H9 (cell line): ENCODE results near the gene MAP1LC3B. TPM values are rescaled to one million over a fixed set of nuclear protein-coding genes. Genes with fewer than 3 reads are reported as not detected.

Source experiments
- DNase-seq: peaks from one replicate; pipeline ENCODE4 v3.0.0-alpha.2; 2017
- H2AFZ ChIP-seq: one replicate; pipeline ENCODE4 v1.6.1; 2013; ENCODE audit warnings: mild to moderate bottlenecking, low read length, control low read depth, moderate library complexity
- H2AK5ac ChIP-seq: 2 replicates; pipeline ENCODE4 v1.6.1; 2013; ENCODE audit warnings: low read length, control low read depth, mixed read lengths; ENCODE audit not compliant: insufficient read length
- H2BK120ac ChIP-seq: one replicate; pipeline ENCODE4 v1.6.1; 2013; ENCODE audit warnings: low read depth, mild to moderate bottlenecking, low read length, control low read depth, inconsistent platforms; ENCODE audit not compliant: poor library complexity, severe bottlenecking
- H2BK12ac ChIP-seq: 2 replicates; pipeline ENCODE4 v1.6.1; 2013; ENCODE audit warnings: low read length, control low read depth, mixed read lengths, low read depth; ENCODE audit not compliant: insufficient read length
- H2BK15ac ChIP-seq: 2 replicates; pipeline ENCODE4 v1.6.1; 2013; ENCODE audit warnings: low read depth, low read length, control low read depth
- H2BK20ac ChIP-seq: one replicate; pipeline ENCODE4 v1.6.1; 2013; ENCODE audit warnings: low read depth, mild to moderate bottlenecking, low read length, control low read depth, inconsistent platforms; ENCODE audit not compliant: poor library complexity, severe bottlenecking
- H2BK5ac ChIP-seq: 2 replicates; pipeline ENCODE4 v1.6.1; 2013; ENCODE audit warnings: low read length, control low read depth, mixed read lengths; ENCODE audit not compliant: insufficient read length
- H3K14ac ChIP-seq: 2 replicates; pipeline ENCODE4 v1.6.1; 2013; ENCODE audit warnings: low read length, control low read depth; ENCODE audit not compliant: insufficient read depth
- H3K18ac ChIP-seq: 2 replicates; pipeline ENCODE4 v1.6.1; 2013; ENCODE audit warnings: low read depth, mild to moderate bottlenecking, mixed read lengths, low read length, control low read depth; ENCODE audit not compliant: insufficient read length
- H3K23ac ChIP-seq: 2 replicates; pipeline ENCODE4 v1.6.1; 2013; ENCODE audit warnings: low read length, control low read depth, mixed read lengths, low read depth; ENCODE audit not compliant: insufficient read length
- H3K23me2 ChIP-seq: 2 replicates; pipeline ENCODE4 v1.6.1; 2013; ENCODE audit warnings: low read depth, mild to moderate bottlenecking, mixed read lengths, low read length, control low read depth; ENCODE audit not compliant: insufficient read length, poor library complexity, severe bottlenecking
- H3K27ac ChIP-seq: 2 replicates; pipeline ENCODE4 v1.5.1; 2013; ENCODE audit warnings: low read length, control low read depth, mixed read lengths, low read depth; ENCODE audit not compliant: insufficient read length
- H3K27me3 ChIP-seq: 2 replicates; pipeline ENCODE4 v1.6.1; 2013; ENCODE audit warnings: low read length, control low read depth, inconsistent platforms; ENCODE audit not compliant: insufficient read depth
- H3K4ac ChIP-seq: 2 replicates; pipeline ENCODE4 v1.6.1; 2013; ENCODE audit warnings: low read depth, mild to moderate bottlenecking, control low read depth, inconsistent platforms, low read length, moderate library complexity
- H3K4me1 ChIP-seq: 2 replicates; pipeline ENCODE4 v1.6.1; 2013; ENCODE audit warnings: low read length, control low read depth, inconsistent platforms; ENCODE audit not compliant: insufficient read depth
- H3K4me2 ChIP-seq: 2 replicates; pipeline ENCODE4 v1.6.1; 2013; ENCODE audit warnings: low read length, control low read depth, mixed read lengths; ENCODE audit not compliant: insufficient read length, insufficient read depth
- H3K56ac ChIP-seq: 2 replicates; pipeline ENCODE4 v1.6.1; 2013; ENCODE audit warnings: low read depth, mild to moderate bottlenecking, mixed read lengths, low read length, control low read depth; ENCODE audit not compliant: insufficient read length
- H3K79me1 ChIP-seq: 2 replicates; pipeline ENCODE4 v1.6.1; 2013; ENCODE audit warnings: low read depth, mild to moderate bottlenecking, moderate library complexity, low read length, control low read depth, inconsistent platforms; ENCODE audit not compliant: insufficient read depth, poor library complexity, severe bottlenecking
- H3K79me2 ChIP-seq: 2 replicates; pipeline ENCODE4 v1.6.1; 2013; ENCODE audit warnings: low read length, control low read depth, inconsistent platforms; ENCODE audit not compliant: insufficient read depth
- H3K9ac ChIP-seq: 2 replicates; pipeline ENCODE4 v1.6.1; 2013; ENCODE audit warnings: low read length, control low read depth, mixed read lengths; ENCODE audit not compliant: insufficient read length; ENCODE audit errors: extremely low read depth
- H3K9me3 ChIP-seq: one replicate; pipeline ENCODE4 v1.6.1; 2013; ENCODE audit warnings: low read depth, low read length, inconsistent platforms; ENCODE audit not compliant: control insufficient read depth
- H3T11ph ChIP-seq: one replicate; pipeline ENCODE4 v1.6.1; 2013; ENCODE audit warnings: mild to moderate bottlenecking, low read length, control low read depth, inconsistent platforms
- H4K20me1 ChIP-seq: one replicate; pipeline ENCODE4 v1.6.1; 2013; ENCODE audit not compliant: control insufficient read depth, insufficient read length, insufficient read depth
- H4K5ac ChIP-seq: 2 replicates; pipeline ENCODE4 v1.6.1; 2013; ENCODE audit warnings: low read depth, mild to moderate bottlenecking, mixed read lengths, low read length, control low read depth; ENCODE audit not compliant: insufficient read length
- H4K8ac ChIP-seq: replicated peaks from 2 replicates; pipeline ENCODE4 v1.6.1; 2013; ENCODE audit warnings: low read length, control low read depth, mixed read lengths, low read depth; ENCODE audit not compliant: insufficient read length
- H4K91ac ChIP-seq: 2 replicates; pipeline ENCODE4 v1.6.1; 2013; ENCODE audit warnings: low read depth, mild to moderate bottlenecking, moderate library complexity, mixed read lengths, low read length, control low read depth; ENCODE audit not compliant: insufficient read length
- H3K27ac Mint-ChIP-seq, 3 experiments: 2 replicates in 2 of 3; 3 replicates in 1 of 3; pipeline ENCODE4 v1.8.0; 2020 to 2021; ENCODE audit warnings: mixed read lengths in 3 of 3, mild to moderate bottlenecking in 1 of 3, moderate library complexity in 1 of 3
- H3K27me3 Mint-ChIP-seq: 2 replicates; pipeline ENCODE4 v1.8.0; 2021; ENCODE audit warnings: low read depth, mild to moderate bottlenecking, moderate library complexity, mixed read lengths
- H3K36me3 Mint-ChIP-seq, 3 experiments: 2 replicates in 2 of 3; 3 replicates in 1 of 3; pipeline ENCODE4 v1.8.0; 2020 to 2021; ENCODE audit warnings: low read depth in 3 of 3, mixed read lengths in 3 of 3; ENCODE audit not compliant: insufficient read depth in 1 of 3
- H3K4me1 Mint-ChIP-seq, 2 experiments: 2 replicates each; pipeline ENCODE4 v1.8.0; 2020; ENCODE audit warnings: mixed read lengths in 2 of 2
- H3K4me3 Mint-ChIP-seq, 2 experiments: 2 replicates in 1 of 2; 3 replicates in 1 of 2; pipeline ENCODE4 v1.8.0; 2020 to 2021; ENCODE audit warnings: mild to moderate bottlenecking in 2 of 2, mixed read lengths in 2 of 2, moderate library complexity in 1 of 2
- H3K9me3 Mint-ChIP-seq, 2 experiments: 2 replicates in 1 of 2; 3 replicates in 1 of 2; pipeline ENCODE4 v1.8.0; 2020; ENCODE audit warnings: mild to moderate bottlenecking in 2 of 2, mixed read lengths in 2 of 2, moderate library complexity in 1 of 2
- CTCF ChIP-seq: fragments of 200-600 bp; sonication (generic); conservative IDR thresholded peaks from 3 replicates; pipeline ENCODE4 v1.8.0; 2021; ENCODE audit warnings: antibody characterized with exemption, mild to moderate bottlenecking
- WGBS: extraction: QIAGEN DNeasy Blood & Tissue Kit; methylation state at CpG from one replicate; pipeline ENCODE4 v1.1.7; 2013; ENCODE audit warnings: missing lambda C conversion rate, low lambda C conversion rate, mixed read lengths; ENCODE audit not compliant: insufficient read length; ENCODE audit errors: extremely low coverage; 5-methylcytosine and 5-hydroxymethylcytosine counted together
- total RNA-seq: library from RNA; stranded (reverse); gene quantifications from 2 replicates; pipeline ENCODE4 v1.2.1, GENCODE V29; 2021

MAP1LC3B gene
- total RNA-seq, 1 experiment from 2014 or later: 47.1 TPM

- H3K14ac ChIP-seq: no peak overlapping the region
- H2BK12ac ChIP-seq: no peak overlapping the region
- no peak overlapping the region for H2BK20ac ChIP-seq
- peak overlapping the region in 1 of 3 experiments; percentile 55; a peak in 1 of 7 replicates for H3K27ac Mint-ChIP-seq
- H3K36me3 Mint-ChIP-seq: peaks cover 0 to 5% (median 0%) of the 10 kb centered on the region in 3 experiments; a peak in 3 of 7 replicates
- no peak overlapping the region for H3K23ac ChIP-seq
- TF ChIP-seq CTCF: no peak
- H4K5ac ChIP-seq: no peak overlapping the region
- no peak overlapping the region for H3K9ac ChIP-seq
- H3K9me3 ChIP-seq: no peaks in the 10 kb centered on the region
- no peaks in the 10 kb centered on the region for H4K20me1 ChIP-seq
- WGBS: no CpG with 5 or more reads among the region's 16 CpGs
- H2AFZ ChIP-seq: no peak overlapping the region
- no peaks in the 10 kb centered on the region for H3K9me3 Mint-ChIP-seq
- no peak overlapping the region for H2BK5ac ChIP-seq
- H3K27me3 ChIP-seq: no peaks in the 10 kb centered on the region
- no peak overlapping the region for H2BK15ac ChIP-seq
- no peaks in the 10 kb centered on the region; the same call in 1 of the 2 replicates for H3K79me2 ChIP-seq
- H2AK5ac ChIP-seq: no peak overlapping the region
- no peak overlapping the region for H3K56ac ChIP-seq
- H3K4me2 ChIP-seq: no peak overlapping the region
- no peaks in the 10 kb centered on the region for H3K4me1 ChIP-seq
- peaks cover 8% of the 10 kb centered on the region for H3K79me1 ChIP-seq
- H3T11ph ChIP-seq: no peak overlapping the region
- H3K23me2 ChIP-seq: no peaks in the 10 kb centered on the region
- no peaks in the 10 kb centered on the region for H3K27me3 Mint-ChIP-seq
- H2BK120ac ChIP-seq: no peak overlapping the region
- no peak overlapping the region for H3K4me3 Mint-ChIP-seq
- no peak overlapping the region for H3K27ac ChIP-seq
- no peak overlapping the region for H4K91ac ChIP-seq
- H3K18ac ChIP-seq: no peak overlapping the region
- no peak overlapping the region for H4K8ac ChIP-seq
- no peak for DNase-seq
- H3K4ac ChIP-seq: no peak overlapping the region
- H3K4me1 Mint-ChIP-seq: peaks cover 23% of the 10 kb centered on the region in 2 experiments
These were observed 22.1 kb upstream of the MAP1LC3B start for GRCh38 chr16:87369796-87370719.
